ENCODE data around the gene ITPKC. TPM values are rescaled to one million over a fixed set of nuclear protein-coding genes. Genes with fewer than 3 reads are reported as not detected.

ITPKC gene
- total RNA-seq, result 10 to 100 TPM in 1 of 5 donors, 1 to 10 TPM in 4; 5.9 to 11.8 (median 9.3) TPM
- 5.9 TPM for total RNA-seq (2013)
- 11.8 to 46.6 (median 20.7) reads per million in 29 experiments for total RNA-seq

DNA sequence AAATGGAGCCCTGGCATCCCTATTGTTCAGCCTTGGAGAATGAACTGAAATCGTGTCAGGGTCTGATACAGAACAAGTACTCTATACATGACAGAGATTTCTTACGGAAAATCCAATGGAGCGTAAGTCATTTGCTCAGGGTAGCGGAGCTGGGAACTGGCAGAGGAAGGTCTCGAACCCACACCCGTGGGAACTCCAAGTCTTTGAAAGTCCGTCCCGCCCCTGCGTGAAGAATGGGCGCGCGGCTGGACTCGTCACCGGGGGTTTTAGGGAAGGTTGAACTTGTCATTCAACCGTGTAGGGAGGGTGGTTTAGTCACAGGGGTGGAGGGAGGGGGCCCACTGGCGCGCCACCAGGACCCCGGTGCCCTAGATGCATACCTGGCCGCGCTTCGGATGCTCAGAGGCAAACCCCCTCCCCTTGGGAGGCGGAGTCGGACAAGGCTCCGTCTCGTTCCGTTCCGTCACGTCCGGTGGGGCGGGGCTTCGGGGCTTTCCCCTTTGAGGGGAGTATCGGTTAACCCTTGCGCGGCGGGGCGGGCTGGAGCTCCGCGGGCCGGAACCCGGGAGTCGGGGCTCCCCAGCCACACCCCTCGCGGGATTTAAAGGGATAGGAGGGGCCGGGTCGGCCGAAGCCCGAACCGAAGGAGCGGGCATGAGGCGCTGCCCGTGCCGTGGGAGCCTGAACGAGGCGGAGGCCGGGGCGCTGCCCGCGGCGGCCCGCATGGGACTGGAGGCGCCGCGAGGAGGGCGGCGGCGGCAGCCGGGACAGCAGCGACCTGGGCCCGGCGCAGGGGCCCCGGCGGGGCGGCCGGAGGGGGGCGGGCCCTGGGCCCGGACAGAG lies at the start of gene ITPKC, which contains the start of gene COQ8B:
Gene ITPKC (plus strand): TSS at position 631 of the 843 bp plus-strand sequence. CDS start 24 bp downstream, at position 655.
Gene COQ8B (minus strand): TSS at position 405 of the 843 bp plus-strand sequence. CDS start 2,254 bp downstream, outside the sequence.
- H3K4me3 ChIP-seq (ENCODE audit: control insufficient read depth in 1 of 2, extremely low read depth in 1 of 2, low read length in 1 of 2), result peak within 1 kb of the TSS; percentile 69 to 90
- Mint-ChIP-seq H3K27ac (peak within 1 kb of the TSS; percentile 87 to 90), H3K9me3 (no peaks in the 10 kb centered on the region), H3K27me3 (no peaks in the 10 kb centered on the region), H3K4me3 (peak within 1 kb of the TSS; percentile 80 to 91 (median 90)), H3K36me3 (peaks cover 16% of the 10 kb centered on the region), H3K4me1 (peaks cover 68 to 76% (median 69%) of the 10 kb centered on the region in 3 donors)
- under 1% methylated on average over 70 of the region's 76 CpGs for WGBS (ENCODE audit: insufficient coverage)
- H3K36me3 ChIP-seq (ENCODE audit: control insufficient read depth in 2 of 2, extremely low read depth in 1 of 2, insufficient read depth in 1 of 2, low read length in 1 of 2), result peaks cover 0 to 4% of the 10 kb centered on the region in 2 donors
- ChIA-PET POLR2A (interaction anchor here (1.0 to 1.3 kb wide), 3 partner anchors 34 to 61 kb away, joined by 3 to 5 read pairs (median 4); partner anchors contain the start of genes ACTMAP (in 1 of the 2), RAB4B (in 1 of the 2) and SNRPA (in 1 of the 2)), CTCF (interaction anchor here in 1 of 2 donors (1.3 kb wide), 1 partner anchor 60 kb away, joined by 3 read pairs; no protein-coding TSS in a partner anchor)
- ATAC-seq (replicated peaks in 1 of 4) (peak; percentile 72 to 80 (median 76)), DNase-seq (peak; percentile 97 to 100 (median 100))
- no peaks in the 10 kb centered on the region for H3K27me3 ChIP-seq (replicated peaks in 1 of 2; ENCODE audit: control insufficient read depth in 2 of 2, extremely low read depth in 1 of 2, insufficient read depth in 2 of 2, low read length in 1 of 2)
- no peaks in the 10 kb centered on the region for H3K9me3 ChIP-seq
- H3K27ac ChIP-seq (ENCODE audit: low read length), result peak within 1 kb of the TSS; percentile 91
- H3K4me1 ChIP-seq (ENCODE audit: control insufficient read depth in 1 of 2, extremely low read depth in 1 of 2, insufficient read depth in 2 of 2, low read length in 2 of 2), result peaks cover 32 to 79% of the 10 kb centered on the region in 2 experiments

GRCh38 chr19:40667602-40668001 lies 49.3 kb upstream of the ITPKC start:
- no peaks in the 10 kb centered on the region for H3K27me3 Mint-ChIP-seq
- CTCF ChIA-PET, result no interaction called here

DNA sequence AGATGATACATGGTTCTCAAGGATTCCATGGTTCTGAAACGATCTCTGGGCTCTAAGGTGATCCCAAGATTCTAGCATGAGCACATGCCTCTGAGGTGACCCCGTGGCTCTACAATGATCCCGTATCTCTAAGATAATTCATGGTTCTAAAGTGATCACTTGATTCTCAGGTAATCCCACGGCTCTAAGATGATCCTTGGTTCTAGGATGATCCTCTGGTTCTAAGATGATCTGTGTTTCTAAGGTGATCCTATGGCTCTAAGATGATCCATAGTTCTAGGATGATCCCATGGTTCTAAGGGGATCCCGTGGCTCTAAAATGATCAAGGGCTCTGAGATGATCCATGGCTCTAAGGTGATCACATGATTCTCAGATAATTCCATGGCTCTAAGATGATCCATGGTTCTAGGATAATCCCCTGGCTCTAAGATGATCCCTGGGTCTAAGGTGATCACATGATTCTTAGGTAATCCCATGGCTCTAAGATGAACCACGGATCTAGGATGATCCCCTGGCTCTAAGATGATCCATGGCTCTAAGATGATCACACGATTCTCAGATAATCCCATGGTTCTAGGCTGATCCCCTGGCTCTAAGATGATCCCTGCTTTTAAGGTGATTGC lies 47.8 kb upstream of the ITPKC start:
- Mint-ChIP-seq H3K4me1 (peaks cover 0 to 3% (median 3%) of the 10 kb centered on the region in 3 donors), H3K27me3 (no peaks in the 10 kb centered on the region), H3K36me3 (peaks cover 33% of the 10 kb centered on the region), H3K9me3 (peaks cover 0 to 7% (median 7%) of the 10 kb centered on the region in 3 donors), H3K4me3 (no peak overlapping the region), H3K27ac (no peak overlapping the region)
- no peak overlapping the region for H3K4me3 ChIP-seq (ENCODE audit: control insufficient read depth in 1 of 2, extremely low read depth in 1 of 2, low read length in 1 of 2)
- WGBS (ENCODE audit: insufficient coverage), result 93% methylated on average over 7 of the region's 7 CpGs
- H3K4me1 ChIP-seq (ENCODE audit: control insufficient read depth in 1 of 2, extremely low read depth in 1 of 2, insufficient read depth in 2 of 2, low read length in 2 of 2), result peaks cover 0 to 7% of the 10 kb centered on the region in 2 experiments
- H3K27me3 ChIP-seq (replicated peaks in 1 of 2; ENCODE audit: control insufficient read depth in 2 of 2, extremely low read depth in 1 of 2, insufficient read depth in 2 of 2, low read length in 1 of 2), result no peaks in the 10 kb centered on the region
- ATAC-seq (replicated peaks in 1 of 4) (no peak), DNase-seq (no peak)
- H3K36me3 ChIP-seq (ENCODE audit: control insufficient read depth in 2 of 2, extremely low read depth in 1 of 2, insufficient read depth in 1 of 2, low read length in 1 of 2), result peaks cover 7 to 18% of the 10 kb centered on the region in 2 donors
- peaks cover 9% of the 10 kb centered on the region for H3K9me3 ChIP-seq
- no peak overlapping the region for H3K27ac ChIP-seq (ENCODE audit: low read length)
- CTCF ChIA-PET, result no interaction called here
- POLR2A ChIA-PET, result no interaction called here

More at GRCh38 chr19:40667602-40668001, 49.3 kb upstream of the ITPKC start:
- peaks cover 3 to 14% (median 12%) of the 10 kb centered on the region in 3 donors for H3K4me1 Mint-ChIP-seq
- H3K4me1 ChIP-seq (ENCODE audit: control insufficient read depth in 1 of 2, extremely low read depth in 1 of 2, insufficient read depth in 2 of 2, low read length in 2 of 2), result peaks cover 0 to 13% of the 10 kb centered on the region in 2 experiments
- H3K36me3 ChIP-seq (ENCODE audit: control insufficient read depth in 2 of 2, extremely low read depth in 1 of 2, insufficient read depth in 1 of 2, low read length in 1 of 2), result peaks cover 7 to 16% of the 10 kb centered on the region in 2 donors
- no peak for DNase-seq
- H3K4me3 ChIP-seq (ENCODE audit: control insufficient read depth in 1 of 2, extremely low read depth in 1 of 2, low read length in 1 of 2), result no peak overlapping the region
- no peak overlapping the region for H3K4me3 Mint-ChIP-seq
- POLR2A ChIA-PET, result no interaction called here
- H3K9me3 Mint-ChIP-seq, result peaks cover 0 to 7% (median 7%) of the 10 kb centered on the region in 3 donors
- H3K27ac ChIP-seq (ENCODE audit: low read length), result no peak overlapping the region
- peaks cover 9% of the 10 kb centered on the region for H3K9me3 ChIP-seq
- H3K27ac Mint-ChIP-seq, result no peak overlapping the region
- no peak for ATAC-seq (replicated peaks in 1 of 4)
- no peaks in the 10 kb centered on the region for H3K27me3 ChIP-seq (replicated peaks in 1 of 2; ENCODE audit: control insufficient read depth in 2 of 2, extremely low read depth in 1 of 2, insufficient read depth in 2 of 2, low read length in 1 of 2)
- H3K36me3 Mint-ChIP-seq, result peaks cover 33% of the 10 kb centered on the region
- 90% methylated on average over 12 of the region's 14 CpGs for WGBS (ENCODE audit: insufficient coverage)

DNA sequence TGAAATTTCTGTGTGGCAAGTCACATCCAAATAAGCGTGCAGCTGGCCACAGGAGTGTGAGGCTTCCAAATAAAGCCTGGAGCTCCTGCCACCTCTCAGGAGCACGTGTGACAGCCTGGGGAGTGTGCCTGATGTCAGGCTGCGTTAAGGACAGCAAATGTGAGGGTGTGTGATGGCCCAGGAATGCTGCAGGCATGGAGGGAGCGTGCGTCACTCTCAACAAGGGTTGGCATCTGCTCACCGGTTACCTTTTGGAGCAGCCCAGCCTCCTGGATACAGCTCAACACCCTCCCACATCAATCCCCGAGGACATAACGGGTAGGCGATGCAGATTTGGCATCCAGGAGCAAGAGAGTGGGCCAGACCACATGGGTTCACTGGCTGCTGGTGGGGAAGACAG lies 45.5 kb upstream of the ITPKC start:
- H3K27ac Mint-ChIP-seq, result no peak overlapping the region
- no peaks in the 10 kb centered on the region for H3K27me3 Mint-ChIP-seq
- H3K9me3 ChIP-seq, result peaks cover 9% of the 10 kb centered on the region
- POLR2A ChIA-PET, result no interaction called here
- no peak overlapping the region for H3K27ac ChIP-seq (ENCODE audit: low read length)
- no peak overlapping the region for H3K4me3 Mint-ChIP-seq
- H3K27me3 ChIP-seq (replicated peaks in 1 of 2; ENCODE audit: control insufficient read depth in 2 of 2, extremely low read depth in 1 of 2, insufficient read depth in 2 of 2, low read length in 1 of 2), result no peaks in the 10 kb centered on the region
- peaks cover 33% of the 10 kb centered on the region for H3K36me3 Mint-ChIP-seq
- peaks cover 0 to 14% of the 10 kb centered on the region in 2 experiments for H3K4me1 ChIP-seq (ENCODE audit: control insufficient read depth in 1 of 2, extremely low read depth in 1 of 2, insufficient read depth in 2 of 2, low read length in 2 of 2)
- ATAC-seq (replicated peaks in 1 of 4) (no peak), DNase-seq (no peak)
- peaks cover 7 to 18% of the 10 kb centered on the region in 2 donors for H3K36me3 ChIP-seq (ENCODE audit: control insufficient read depth in 2 of 2, extremely low read depth in 1 of 2, insufficient read depth in 1 of 2, low read length in 1 of 2)
- peaks cover 0 to 7% (median 7%) of the 10 kb centered on the region in 3 donors for H3K9me3 Mint-ChIP-seq
- no peak overlapping the region for H3K4me3 ChIP-seq (ENCODE audit: control insufficient read depth in 1 of 2, extremely low read depth in 1 of 2, low read length in 1 of 2)
- CTCF ChIA-PET, result no interaction called here
- H3K4me1 Mint-ChIP-seq, result peaks cover 0 to 2% (median 1%) of the 10 kb centered on the region in 3 donors
- 79% methylated on average over 6 of the region's 9 CpGs for WGBS (ENCODE audit: insufficient coverage)

GRCh38 chr19:40672038-40672437 lies 44.9 kb upstream of the ITPKC start:
- no peaks in the 10 kb centered on the region for H3K27me3 ChIP-seq (replicated peaks in 1 of 2; ENCODE audit: control insufficient read depth in 2 of 2, extremely low read depth in 1 of 2, insufficient read depth in 2 of 2, low read length in 1 of 2)
- peaks cover 0 to 7% (median 7%) of the 10 kb centered on the region in 3 donors for H3K9me3 Mint-ChIP-seq

More at GRCh38 chr19:40672038-40672437, 44.9 kb upstream of the ITPKC start:
- no peak for ATAC-seq (replicated peaks in 1 of 4)
- H3K27ac ChIP-seq (ENCODE audit: low read length), result no peak overlapping the region
- H3K4me3 ChIP-seq (ENCODE audit: control insufficient read depth in 1 of 2, extremely low read depth in 1 of 2, low read length in 1 of 2), result no peak overlapping the region
- H3K36me3 ChIP-seq (ENCODE audit: control insufficient read depth in 2 of 2, extremely low read depth in 1 of 2, insufficient read depth in 1 of 2, low read length in 1 of 2), result peaks cover 12 to 18% of the 10 kb centered on the region in 2 donors
- WGBS (ENCODE audit: insufficient coverage), result 94% methylated on average over 2 of the region's 2 CpGs
- POLR2A ChIA-PET, result no interaction called here
- Mint-ChIP-seq H3K27me3 (no peaks in the 10 kb centered on the region), H3K36me3 (peaks cover 28% of the 10 kb centered on the region), H3K27ac (no peak overlapping the region), H3K4me3 (no peak overlapping the region), H3K4me1 (no peaks in the 10 kb centered on the region)
- peaks cover 9% of the 10 kb centered on the region for H3K9me3 ChIP-seq
- CTCF ChIA-PET, result no interaction called here
- no peak for DNase-seq
- H3K4me1 ChIP-seq (ENCODE audit: control insufficient read depth in 1 of 2, extremely low read depth in 1 of 2, insufficient read depth in 2 of 2, low read length in 2 of 2), result peaks cover 0 to 14% of the 10 kb centered on the region in 2 experiments
